Myocyte (in vitro differentiated cells): ENCODE measurements around the gene FMN2. TPM values are rescaled to one million over a fixed set of nuclear protein-coding genes. Genes with fewer than 3 reads are reported as not detected.
"Not testable (repeated sequence)": the region's sequence is repeated elsewhere in the genome, so short reads cannot be mapped to it uniquely, and the experiment has no call there.

Source experiments
- DNase-seq: peaks from one replicate; pipeline ENCODE4 v3.0.0-alpha.2; 2012; ENCODE audit warnings: low read depth
- total RNA-seq: library from RNA; depleted of rRNA; stranded (reverse); fragments of >200 nt; gene quantifications from 2 replicates; pipeline ENCODE4 v1.2.3, GENCODE V29; 2014

FMN2 gene
- total RNA-seq, 1 donor from 2014 or later, result 2.4 TPM

GRCh38 chr1:240306673-240307072 lies 215.0 kb downstream of the FMN2 start:
- DNase-seq, result peak; percentile 89

- peak; percentile 64 for DNase-seq
Measured at GRCh38 chr1:240308096-240308495, 216.4 kb downstream of the FMN2 start.

- DNase-seq, result no peak
Measured at GRCh38 chr1:240309769-240310168, 218.1 kb downstream of the FMN2 start.

GRCh38 chr1:240310226-240310925 lies 218.7 kb downstream of the FMN2 start:
- peak; percentile 61 for DNase-seq

GRCh38 chr1:240312872-240313271 lies 221.2 kb downstream of the FMN2 start:
- DNase-seq, result peak; percentile 53

GRCh38 chr1:240314845-240315801 lies 223.4 kb downstream of the FMN2 start:
- no peak for DNase-seq

- DNase-seq, result no peak
Measured at GRCh38 chr1:240319998-240320397, 228.3 kb downstream of the FMN2 start.

- peak; percentile 24 for DNase-seq
Measured at GRCh38 chr1:240320659-240321058, 229.0 kb downstream of the FMN2 start.

- no peak for DNase-seq
Measured at GRCh38 chr1:240322943-240323342, 231.3 kb downstream of the FMN2 start.

GRCh38 chr1:240328382-240328781 lies 236.7 kb downstream of the FMN2 start:
- not testable (repeated sequence) for DNase-seq

GRCh38 chr1:240329443-240329842 lies 237.8 kb downstream of the FMN2 start:
- DNase-seq, result no peak

- no peak for DNase-seq
Measured at GRCh38 chr1:240332672-240333071, 241.0 kb downstream of the FMN2 start.

- DNase-seq, result peak; percentile 72
Measured at GRCh38 chr1:240337781-240338180, 246.1 kb downstream of the FMN2 start.

- no peak for DNase-seq
Measured at GRCh38 chr1:240338837-240339236, 247.2 kb downstream of the FMN2 start.

- no peak for DNase-seq
Measured at GRCh38 chr1:240341365-240342250, 249.9 kb downstream of the FMN2 start.

- DNase-seq, result no peak
Measured at GRCh38 chr1:240342251-240342625, 250.6 kb downstream of the FMN2 start.

GRCh38 chr1:240343045-240343444 lies 251.4 kb downstream of the FMN2 start:
- no peak for DNase-seq

GRCh38 chr1:240343966-240344365 lies 252.3 kb downstream of the FMN2 start:
- no peak for DNase-seq

GRCh38 chr1:240344918-240345317 lies 253.2 kb downstream of the FMN2 start:
- no peak for DNase-seq

- no peak for DNase-seq
Measured at GRCh38 chr1:240349695-240350094, 258.0 kb downstream of the FMN2 start.

- no peak for DNase-seq
Measured at GRCh38 chr1:240350910-240351331, 259.2 kb downstream of the FMN2 start.
